Naive thymus-derived CD4-positive, alpha-beta T cell (primary cell): ENCODE results near the gene HYOU1. TPM values are rescaled to one million over a fixed set of nuclear protein-coding genes. Genes with fewer than 3 reads are reported as not detected.
"Not testable (repeated sequence)": the region's sequence is repeated elsewhere in the genome, so short reads cannot be mapped to it uniquely, and the experiment has no call there.

ENCODE experiments used
- ATAC-seq: fragments of 150-1000 bp; cut with Tn5 transposase; 2 replicates; pipeline ENCODE4 v1.10.0; 2021; ENCODE audit warnings: mild to moderate bottlenecking, moderate library complexity
- CTCF ChIA-PET: fragments of 350-600 bp; sonication (Branson Sonifier 250); formaldehyde crosslinking; loops from one replicate; lab custom pipeline; 2021; ENCODE audit warnings: antibody characterized with exemption; lab: Charles Lee
- POLR2A ChIA-PET: fragments of 350-600 bp; sonication (Branson Sonifier 250); formaldehyde crosslinking; loops from one replicate; lab custom pipeline; 2021; ENCODE audit warnings: antibody characterized with exemption, inconsistent platforms; lab: Charles Lee
- DNase-seq, 9 donors: peaks; one replicate each; pipeline versions ENCODE4 v3.0.0 to v3.0.0-alpha.2; 2020 to 2022; ENCODE audit warnings: mixed read lengths in 1 of 9
- H3K27ac ChIP-seq: one replicate; pipeline ENCODE4 v1.7.0; 2013; ENCODE audit warnings: mild to moderate bottlenecking, low read depth, low read length, moderate library complexity
- H3K27me3 ChIP-seq, 2 donors: one replicate each; pipeline ENCODE4 v1.7.0; 2013; ENCODE audit warnings: low read length in 2 of 2, mild to moderate bottlenecking in 2 of 2, moderate library complexity in 2 of 2; ENCODE audit not compliant: control insufficient read depth in 2 of 2, insufficient read depth in 2 of 2
- H3K36me3 ChIP-seq, 3 experiments: 1 replicate in 2 of 3; 2 replicates in 1 of 3; pipeline ENCODE4 v1.7.0; 2013; ENCODE audit warnings: low read length in 3 of 3, mild to moderate bottlenecking in 3 of 3, moderate library complexity in 1 of 3; ENCODE audit not compliant: insufficient read depth in 3 of 3, control insufficient read depth in 2 of 3
- H3K4me1 ChIP-seq, 2 donors: one replicate each; pipeline ENCODE4 v1.7.0; 2013; ENCODE audit warnings: low read length in 2 of 2, mild to moderate bottlenecking in 2 of 2, moderate library complexity in 1 of 2; ENCODE audit not compliant: control insufficient read depth in 2 of 2, insufficient read depth in 2 of 2
- H3K4me3 ChIP-seq: 2 replicates; pipeline ENCODE4 v1.7.0; 2013; ENCODE audit warnings: mild to moderate bottlenecking, low read length
- H3K9me3 ChIP-seq, 3 experiments: 1 replicate in 2 of 3; 2 replicates in 1 of 3; pipeline ENCODE4 v1.7.0; 2013; ENCODE audit warnings: low read length in 3 of 3; ENCODE audit not compliant: control insufficient read depth in 2 of 3
- H3K27ac Mint-ChIP-seq, 9 donors: one replicate each; pipeline ENCODE4 v1.8.0; 2020 to 2022; ENCODE audit warnings: mixed read lengths in 9 of 9, mild to moderate bottlenecking in 8 of 9, moderate library complexity in 5 of 9, inconsistent platforms in 2 of 9
- H3K27me3 Mint-ChIP-seq, 5 donors: one replicate each; pipeline ENCODE4 v1.8.0; 2021 to 2022; ENCODE audit warnings: mixed read lengths in 5 of 5, mild to moderate bottlenecking in 1 of 5
- H3K36me3 Mint-ChIP-seq, 5 donors: one replicate each; pipeline ENCODE4 v1.8.0; 2020 to 2022; ENCODE audit warnings: mixed read lengths in 5 of 5, mild to moderate bottlenecking in 3 of 5, inconsistent platforms in 1 of 5
- H3K4me1 Mint-ChIP-seq, 7 donors: one replicate each; pipeline ENCODE4 v1.8.0; 2020 to 2022; ENCODE audit warnings: mixed read lengths in 7 of 7, mild to moderate bottlenecking in 3 of 7, inconsistent platforms in 1 of 7
- H3K4me3 Mint-ChIP-seq, 10 donors: one replicate each; pipeline ENCODE4 v1.8.0; 2020 to 2022; ENCODE audit warnings: mild to moderate bottlenecking in 10 of 10, mixed read lengths in 10 of 10, moderate library complexity in 6 of 10, inconsistent platforms in 2 of 10
- H3K9me3 Mint-ChIP-seq, 11 donors: one replicate each; pipeline ENCODE4 v1.8.0; 2020 to 2022; ENCODE audit warnings: mixed read lengths in 11 of 11, mild to moderate bottlenecking in 4 of 11, inconsistent platforms in 1 of 11, moderate library complexity in 1 of 11
- intact Hi-C, 2 donors: fragments of 100-400 bp; cut with micrococcal nuclease; formaldehyde crosslinking; loops; one replicate each; pipeline ENCODE4 v1.15.1; 2023
- polyA plus RNA-seq, 2 donors: library from polyadenylated mRNA; unstranded; fragments of 300-500 nt; fragmentation: Illumina TruSeq; gene quantifications; one replicate each; pipeline ENCODE4 v1.2.3, GENCODE V29; 2021
- total RNA-seq, 6 experiments: library from RNA in 5 of 6; stranded (reverse) in 5 of 6; gene quantifications; 1 replicate in 5 of 6; 2 replicates in 1 of 6; pipeline ENCODE4 v1.2.3 and lab custom pipeline; 2021 to 2026

Gene HYOU1
- total and polyA plus RNA-seq, 7 experiments from 2014 or later = 11.3 to 198 (median 89.9) TPM

DNA sequence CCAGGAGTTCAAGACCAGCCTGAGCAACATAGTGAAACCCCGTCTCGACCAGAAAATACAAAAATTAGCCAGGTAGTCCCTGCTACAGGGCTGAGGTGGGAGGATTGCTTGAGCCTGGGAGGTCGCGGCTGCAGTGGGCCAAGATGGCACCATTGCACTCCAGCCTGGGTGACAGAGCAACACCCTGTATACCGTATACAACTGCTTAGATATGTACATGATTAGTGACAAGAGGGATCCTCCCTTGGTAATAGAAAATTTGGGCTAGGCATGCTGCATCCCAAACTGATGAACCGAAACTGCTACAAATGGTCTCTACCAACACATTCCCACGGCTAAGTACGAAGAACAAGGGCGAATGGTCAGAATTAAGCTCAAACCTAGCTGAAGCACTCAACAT is 14.1 kb downstream of the HYOU1 start:
- H3K9me3 ChIP-seq = no peaks in the 10 kb centered on the region
- no peak overlapping the region for H3K4me3 ChIP-seq
- Mint-ChIP-seq H3K36me3 (peaks cover 0 to 14% (median 4%) of the 10 kb centered on the region in 5 donors), H3K4me3 (no peak overlapping the region), H3K4me1 (peaks cover 0 to 4% (median 0%) of the 10 kb centered on the region in 7 donors), H3K27ac (no peak overlapping the region), H3K9me3 (no peaks in the 10 kb centered on the region), H3K27me3 (no peaks in the 10 kb centered on the region)
- DNase-seq (no peak), ATAC-seq (no peak)
- intact Hi-C loops = no loop called here
- peaks cover 0 to 33% (median 7%) of the 10 kb centered on the region in 3 experiments for H3K36me3 ChIP-seq
- CTCF ChIA-PET = interaction anchor here (0.6 kb wide), 1 partner anchor 40 kb away, joined by 3 read pairs; no protein-coding TSS in a partner anchor
- no peaks in the 10 kb centered on the region for H3K27me3 ChIP-seq
- POLR2A ChIA-PET = no interaction called here
- H3K27ac ChIP-seq = no peak overlapping the region
- H3K4me1 ChIP-seq = no peaks in the 10 kb centered on the region

DNA sequence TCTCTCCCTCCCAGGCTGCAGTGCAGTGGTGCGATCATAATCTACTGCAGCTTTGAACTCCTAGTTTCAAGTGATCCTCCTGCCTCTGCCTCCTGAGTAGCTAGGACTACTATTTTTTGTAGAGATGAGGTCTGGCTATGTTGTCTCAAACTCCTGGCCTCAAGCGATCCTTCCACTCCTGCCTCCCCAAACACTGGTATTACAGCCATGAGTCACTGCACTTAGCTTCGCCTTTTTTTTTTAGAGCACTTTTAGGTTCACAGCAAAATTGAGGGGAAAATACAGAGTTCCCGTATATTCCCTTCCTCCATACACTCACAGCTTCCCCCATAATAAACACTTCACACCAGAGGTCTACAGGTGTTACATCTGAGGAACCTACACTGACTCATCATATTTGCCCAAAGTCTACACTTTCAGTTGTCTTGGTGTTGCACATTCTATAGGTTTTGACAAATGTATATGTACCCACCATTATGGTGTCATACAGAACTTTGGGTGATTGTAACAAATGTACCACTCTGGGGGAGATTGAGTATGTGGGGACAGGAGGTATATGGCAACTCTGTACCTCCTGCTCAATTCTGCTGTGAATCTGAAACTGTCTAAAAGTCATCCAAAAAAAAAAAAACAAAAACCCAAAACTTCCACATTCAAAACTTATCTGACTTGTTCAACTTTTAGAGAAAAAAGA is 15.0 kb downstream of the HYOU1 start:
- ATAC-seq (no peak), DNase-seq (no peak)
- Histone ChIP-seq H3K4me1 (no peaks in the 10 kb centered on the region), H3K27ac (no peak overlapping the region), H3K27me3 (no peaks in the 10 kb centered on the region), H3K4me3 (no peak overlapping the region), H3K36me3 (peaks cover 0 to 23% (median 0%) of the 10 kb centered on the region in 3 experiments), H3K9me3 (no peaks in the 10 kb centered on the region)
- intact Hi-C loops = no loop called here
- Mint-ChIP-seq H3K4me3 (no peak overlapping the region), H3K4me1 (peaks cover 0 to 4% (median 0%) of the 10 kb centered on the region in 7 donors), H3K27ac (peak overlapping the region in 2 of 9 donors; percentile 38 to 72), H3K27me3 (no peaks in the 10 kb centered on the region), H3K9me3 (no peaks in the 10 kb centered on the region), H3K36me3 (peaks cover 0 to 6% (median 0%) of the 10 kb centered on the region in 5 donors)
- POLR2A ChIA-PET = interaction anchor here (1.4 kb wide), 1 partner anchor 12 kb away, joined by 3 read pairs; no protein-coding TSS in a partner anchor
- CTCF ChIA-PET = no interaction called here

DNA sequence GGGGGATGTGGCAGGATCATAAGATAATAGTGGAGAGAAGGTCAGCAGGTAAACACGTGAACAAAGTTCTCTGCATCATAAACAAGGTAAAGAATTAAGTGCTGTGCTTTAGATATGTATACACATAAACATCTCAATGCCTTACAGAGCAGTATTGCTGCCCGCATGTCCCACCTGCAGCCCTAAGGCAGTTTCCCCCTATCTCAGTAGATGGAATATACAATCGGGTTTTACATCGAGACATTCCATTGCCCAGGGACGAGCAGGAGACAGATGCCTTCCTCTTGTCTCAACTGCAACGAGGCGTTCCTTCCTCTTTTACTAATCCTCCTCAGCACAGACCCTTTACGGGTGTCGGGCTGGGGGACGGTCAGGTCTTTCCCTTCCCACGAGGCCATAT is 17.5 kb downstream of the HYOU1 start:
- CTCF ChIA-PET, ATAC-seq, H3K27ac ChIP-seq, H3K27ac Mint-ChIP-seq, H3K4me3 ChIP-seq, intact Hi-C loops, H3K4me3 Mint-ChIP-seq, H3K27me3 ChIP-seq, H3K4me1 Mint-ChIP-seq, DNase-seq, H3K36me3 Mint-ChIP-seq, H3K36me3 ChIP-seq, H3K9me3 Mint-ChIP-seq, H3K27me3 Mint-ChIP-seq, H3K4me1 ChIP-seq, H3K9me3 ChIP-seq: not testable (repeated sequence)
- POLR2A ChIA-PET = interaction anchor here (1.3 kb wide), 1 partner anchor 17 kb away, joined by 3 read pairs; the partner anchor contains the start of gene HYOU1

DNA sequence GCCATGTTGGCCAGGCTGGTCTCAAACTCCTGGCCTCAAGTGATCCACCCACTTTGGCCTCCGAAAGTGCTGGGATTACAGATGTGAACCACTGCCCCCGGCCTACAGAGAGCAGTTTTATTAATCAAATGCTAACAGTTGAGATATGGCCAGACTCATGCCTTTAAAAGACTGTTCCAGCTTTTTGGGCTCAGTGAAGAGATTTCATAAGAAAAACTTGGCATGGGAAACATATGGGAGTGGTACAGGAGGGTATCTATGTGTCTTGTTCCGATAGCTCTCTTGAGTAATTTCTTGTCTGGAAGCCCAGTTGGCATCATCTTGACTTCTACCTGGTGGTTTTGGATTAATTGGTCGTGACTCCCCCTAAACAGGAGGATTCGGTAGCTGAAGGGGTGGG is 18.1 kb downstream of the HYOU1 start:
- H3K4me1 Mint-ChIP-seq = peaks cover 0 to 4% (median 0%) of the 10 kb centered on the region in 7 donors
- intact Hi-C loops = no loop called here
- no peaks in the 10 kb centered on the region for H3K9me3 Mint-ChIP-seq
- no peaks in the 10 kb centered on the region for H3K27me3 Mint-ChIP-seq
- H3K4me3 Mint-ChIP-seq = no peak overlapping the region
- POLR2A ChIA-PET = interaction anchor here (1.3 kb wide), 1 partner anchor 18 kb away, joined by 3 read pairs; the partner anchor contains the start of gene HYOU1
- ATAC-seq (no peak), DNase-seq (no peak)
- H3K9me3 ChIP-seq = no peaks in the 10 kb centered on the region
- H3K4me1 ChIP-seq = no peaks in the 10 kb centered on the region
- H3K27ac Mint-ChIP-seq = no peak overlapping the region
- H3K36me3 ChIP-seq = no peaks in the 10 kb centered on the region
- CTCF ChIA-PET = interaction anchor here (0.6 kb wide), 1 partner anchor 200 kb away, joined by 3 read pairs; no protein-coding TSS in a partner anchor
- H3K27ac ChIP-seq = no peak overlapping the region
- no peaks in the 10 kb centered on the region for H3K27me3 ChIP-seq
- no peak overlapping the region for H3K4me3 ChIP-seq
- H3K36me3 Mint-ChIP-seq = no peaks in the 10 kb centered on the region

DNA sequence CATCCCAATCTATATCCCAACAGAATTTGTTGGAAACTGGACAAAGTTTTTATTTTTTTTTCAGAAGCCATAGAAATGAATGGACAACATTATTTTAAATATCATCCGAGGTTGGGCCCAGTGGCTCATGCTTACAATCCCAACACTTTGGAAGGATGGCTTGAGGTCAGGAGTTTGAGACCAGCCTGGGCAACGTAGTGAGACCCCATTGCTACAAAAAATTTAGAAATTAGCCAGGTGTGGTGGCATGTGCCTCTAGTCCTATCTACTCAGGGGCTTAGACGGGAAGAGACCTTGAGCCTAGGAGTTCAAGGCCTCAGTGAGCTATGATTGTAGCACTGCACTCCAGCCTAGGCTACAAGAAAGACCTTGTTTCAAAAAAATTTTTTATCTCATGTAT is 22.2 kb downstream of the HYOU1 start:
- Mint-ChIP-seq H3K9me3 (no peaks in the 10 kb centered on the region), H3K27ac (no peak overlapping the region), H3K4me1 (peaks cover under 1 to 5% (median 3%) of the 10 kb centered on the region in 7 donors), H3K27me3 (no peaks in the 10 kb centered on the region), H3K36me3 (no peaks in the 10 kb centered on the region), H3K4me3 (no peak overlapping the region)
- Histone ChIP-seq H3K4me3 (no peak overlapping the region), H3K9me3 (no peaks in the 10 kb centered on the region), H3K27me3 (no peaks in the 10 kb centered on the region), H3K36me3 (peaks cover 0 to 3% (median 0%) of the 10 kb centered on the region in 3 experiments), H3K4me1 (peaks cover 0 to 2% of the 10 kb centered on the region in 2 donors), H3K27ac (no peak overlapping the region)
- ATAC-seq (no peak), DNase-seq (no peak)
- ChIA-PET CTCF (no interaction called here), POLR2A (interaction anchor here (1.2 to 1.7 kb wide), 3 partner anchors 11 to 50 kb away, joined by 3 to 5 read pairs (median 3); partner anchors contain the start of genes HMBS and TRAPPC4)
- intact Hi-C loops = no loop called here

DNA sequence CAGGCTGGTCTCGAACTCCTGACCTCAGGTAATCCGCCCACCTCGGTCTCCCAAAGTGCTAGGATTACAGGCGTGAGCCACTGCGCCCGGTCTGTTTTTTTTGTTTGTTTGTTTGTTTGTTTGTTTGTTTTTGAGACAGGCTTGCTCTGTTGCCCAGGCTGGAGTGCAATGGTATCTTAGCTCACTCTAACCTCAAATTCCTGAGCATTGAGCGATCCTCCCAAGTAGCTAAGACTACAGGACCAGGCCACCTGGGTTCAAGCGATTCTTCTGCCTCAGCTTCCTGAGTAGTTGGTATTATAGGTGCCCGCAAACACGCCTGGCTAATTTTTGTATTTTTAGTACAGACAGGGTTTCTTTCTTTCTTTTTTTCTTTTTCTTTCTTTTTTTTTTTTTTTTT is 23.6 kb downstream of the HYOU1 start:
- H3K27ac ChIP-seq, H3K27me3 Mint-ChIP-seq, H3K27ac Mint-ChIP-seq, ATAC-seq, H3K36me3 Mint-ChIP-seq, H3K9me3 ChIP-seq, intact Hi-C loops, CTCF ChIA-PET, H3K27me3 ChIP-seq, DNase-seq, H3K36me3 ChIP-seq, H3K4me3 Mint-ChIP-seq, H3K4me3 ChIP-seq, H3K9me3 Mint-ChIP-seq: not testable (repeated sequence)
- peaks cover 12 to 17% (median 15%) of the 10 kb centered on the region in 7 donors for H3K4me1 Mint-ChIP-seq
- POLR2A ChIA-PET = interaction anchor here (0.8 to 1.7 kb wide), 2 partner anchors 9 to 10 kb away, joined by 3 to 4 read pairs; no protein-coding TSS in a partner anchor
- peaks cover 0 to 10% of the 10 kb centered on the region in 2 donors for H3K4me1 ChIP-seq
